ENCODE measurements around the gene ZNF277.
A peak's percentile ranks its signal among the peaks of the same experiment; 100 is the strongest.
"Not testable (repeated sequence)": the region's sequence is repeated elsewhere in the genome, so short reads cannot be mapped to it uniquely, and the experiment has no call there.

Gene ZNF277

GRCh38 chr7:112234147-112234546 is 27.7 kb downstream of the ZNF277 start:
- TF ChIP-seq, protein P1, sequence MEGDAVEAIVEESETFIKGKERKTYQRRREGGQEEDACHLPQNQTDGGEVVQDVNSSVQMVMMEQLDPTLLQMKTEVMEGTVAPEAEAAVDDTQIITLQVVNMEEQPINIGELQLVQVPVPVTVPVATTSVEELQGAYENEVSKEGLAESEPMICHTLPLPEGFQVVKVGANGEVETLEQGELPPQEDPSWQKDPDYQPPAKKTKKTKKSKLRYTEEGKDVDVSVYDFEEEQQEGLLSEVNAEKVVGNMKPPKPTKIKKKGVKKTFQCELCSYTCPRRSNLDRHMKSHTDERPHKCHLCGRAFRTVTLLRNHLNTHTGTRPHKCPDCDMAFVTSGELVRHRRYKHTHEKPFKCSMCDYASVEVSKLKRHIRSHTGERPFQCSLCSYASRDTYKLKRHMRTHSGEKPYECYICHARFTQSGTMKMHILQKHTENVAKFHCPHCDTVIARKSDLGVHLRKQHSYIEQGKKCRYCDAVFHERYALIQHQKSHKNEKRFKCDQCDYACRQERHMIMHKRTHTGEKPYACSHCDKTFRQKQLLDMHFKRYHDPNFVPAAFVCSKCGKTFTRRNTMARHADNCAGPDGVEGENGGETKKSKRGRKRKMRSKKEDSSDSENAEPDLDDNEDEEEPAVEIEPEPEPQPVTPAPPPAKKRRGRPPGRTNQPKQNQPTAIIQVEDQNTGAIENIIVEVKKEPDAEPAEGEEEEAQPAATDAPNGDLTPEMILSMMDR (IDR thresholded peaks at IDR 0.05; ENCODE audit: low read depth, low read length), result no peak
- no peak for DNase-seq (ENCODE audit: low read depth in 2 of 2)

DNA sequence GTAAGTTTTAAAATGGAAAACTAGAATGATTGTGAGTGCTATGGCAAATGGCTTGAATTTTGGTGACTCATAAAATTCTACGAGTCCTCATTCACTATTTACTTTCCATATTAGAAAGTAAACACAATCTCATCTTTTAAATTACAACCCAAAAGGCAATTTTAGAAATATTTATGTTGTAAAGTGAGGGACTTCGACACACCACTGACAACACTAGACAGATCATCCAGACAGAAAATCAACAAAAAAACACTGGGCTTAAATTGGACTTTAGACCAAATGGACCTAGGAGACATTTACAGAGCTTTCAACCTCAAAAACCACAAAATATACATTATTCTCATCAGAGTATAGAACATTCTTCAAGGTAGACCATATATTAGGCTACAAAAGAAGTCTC is 30.1 kb downstream of the ZNF277 start:
- TF ChIP-seq, protein P1 (IDR thresholded peaks at IDR 0.05; ENCODE audit: low read depth, low read length), result no peak
- no peak overlapping the region for H3K4me3 ChIP-seq (replicated peaks in 1 of 2; ENCODE audit: low read depth in 2 of 2, low read length in 2 of 2)
- DNase-seq (ENCODE audit: low read depth in 2 of 2), result no peak

More at GRCh38 chr7:112234147-112234546, 27.7 kb downstream of the ZNF277 start:
- H3K4me3 ChIP-seq (replicated peaks in 1 of 2; ENCODE audit: low read depth in 2 of 2, low read length in 2 of 2), result no peak overlapping the region

DNA sequence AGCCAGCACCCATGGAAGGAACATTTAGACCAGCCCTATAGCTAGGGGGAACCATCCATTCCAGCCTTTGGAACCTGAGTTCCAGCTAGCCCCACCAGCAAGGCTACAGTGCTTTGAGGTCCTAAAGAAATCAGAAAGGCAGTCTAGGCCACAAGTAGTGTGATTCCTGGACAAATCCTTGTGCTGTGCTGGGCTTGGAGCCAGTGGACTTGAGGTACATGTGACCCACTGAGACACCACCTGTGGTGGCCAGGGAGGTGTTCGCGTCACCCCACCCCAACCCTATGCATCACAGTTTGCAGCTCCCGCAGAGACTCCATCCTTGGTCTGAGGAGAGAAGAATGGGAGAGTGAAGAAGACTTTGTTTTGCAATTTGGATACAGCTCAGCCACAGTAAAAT is 31.8 kb downstream of the ZNF277 start:
- DNase-seq (ENCODE audit: low read depth in 2 of 2), result no peak
- TF ChIP-seq, protein P1 (IDR thresholded peaks at IDR 0.05; ENCODE audit: low read depth, low read length), result no peak
- H3K4me3 ChIP-seq (replicated peaks in 1 of 2; ENCODE audit: low read depth in 2 of 2, low read length in 2 of 2), result no peak overlapping the region

DNA sequence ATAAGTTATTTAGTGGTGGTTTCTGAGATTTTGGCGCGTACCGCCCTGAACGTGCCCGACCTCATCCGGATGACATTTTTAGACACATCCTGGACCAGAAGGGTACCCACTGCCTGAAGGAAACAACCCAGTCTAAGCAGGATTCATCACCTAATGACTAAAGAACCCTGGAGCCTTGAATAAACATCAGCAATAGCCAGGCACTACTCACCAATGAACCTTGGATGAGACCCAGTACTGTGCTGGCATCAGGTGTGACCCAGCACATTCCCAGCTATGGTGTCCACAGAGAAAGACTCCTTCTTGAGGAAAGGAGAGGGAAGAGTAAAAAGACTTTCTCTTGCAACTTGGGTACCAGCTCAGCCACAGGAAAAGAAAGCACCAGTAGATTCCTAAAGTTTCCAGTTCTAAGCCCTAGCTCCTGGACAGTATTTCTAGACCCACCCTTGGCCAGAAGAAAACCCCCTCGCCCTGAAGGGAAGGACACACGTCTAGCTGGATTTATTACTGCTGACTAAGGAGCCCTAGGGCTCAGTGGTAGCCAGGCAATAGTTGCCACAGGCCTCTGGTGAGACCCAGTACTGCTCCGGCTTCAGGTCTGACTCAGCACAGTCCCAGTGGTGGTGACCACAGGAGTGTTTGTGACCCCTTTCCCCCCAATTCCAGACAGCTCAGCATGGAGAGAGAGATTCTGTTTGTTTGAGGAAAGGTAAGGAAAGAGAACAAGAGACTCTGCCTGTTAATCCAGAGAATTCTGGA is 32.5 kb downstream of the ZNF277 start:
- TF ChIP-seq, protein P1 (IDR thresholded peaks at IDR 0.05; ENCODE audit: low read depth, low read length), result no peak
- peak in 1 of 2 donors; percentile 32 for DNase-seq (ENCODE audit: low read depth in 2 of 2)

GRCh38 chr7:112248598-112248997 is 42.1 kb downstream of the ZNF277 start:
- no peak overlapping the region for H3K4me3 ChIP-seq (replicated peaks in 1 of 2; ENCODE audit: low read depth in 2 of 2, low read length in 2 of 2)
- no peak for DNase-seq (ENCODE audit: low read depth in 2 of 2)
- TF ChIP-seq, protein P1 (IDR thresholded peaks at IDR 0.05; ENCODE audit: low read depth, low read length), result no peak

More for the DNA sequence above, 32.5 kb downstream of the ZNF277 start:
- no peak overlapping the region for H3K4me3 ChIP-seq (replicated peaks in 1 of 2; ENCODE audit: low read depth in 2 of 2, low read length in 2 of 2)

- H3K4me3 ChIP-seq (replicated peaks in 1 of 2; ENCODE audit: low read depth in 2 of 2, low read length in 2 of 2); DNase-seq (ENCODE audit: low read depth in 2 of 2): not testable (repeated sequence)
These were observed 43.5 kb downstream of the ZNF277 start for GRCh38 chr7:112249967-112250366.

- DNase-seq (ENCODE audit: low read depth in 2 of 2), result no peak
- no peak overlapping the region for H3K4me3 ChIP-seq (replicated peaks in 1 of 2; ENCODE audit: low read depth in 2 of 2, low read length in 2 of 2)
- TF ChIP-seq, protein P1 (IDR thresholded peaks at IDR 0.05; ENCODE audit: low read depth, low read length), result no peak
These were observed 45.6 kb downstream of the ZNF277 start for GRCh38 chr7:112252141-112252540.

Measured in cardiac fibroblast (primary cell).